Stimulated activated CD8-positive, alpha-beta memory T cell treated with anti-CD3 and anti-CD28 coated beads, Interleukin-7, amount 100 ng/mL, for 24 hours (primary cell): ENCODE results near the gene ATE1.
"Not testable (repeated sequence)": the region's sequence is repeated elsewhere in the genome, so short reads cannot be mapped to it uniquely, and the experiment has no call there.

Experiments used
- DNase-seq: peaks from one replicate; pipeline ENCODE4 v3.0.0-alpha.2; 2020; ENCODE audit warnings: low read depth

Gene ATE1

GRCh38 chr10:121830101-121830500 is 97.7 kb downstream of the ATE1 start:
- no peak for DNase-seq

- no peak for DNase-seq
These were observed 99.8 kb downstream of the ATE1 start for GRCh38 chr10:121828045-121828444.

- DNase-seq, result not testable (repeated sequence)
These were observed 101.1 kb downstream of the ATE1 start for GRCh38 chr10:121826773-121827172.

GRCh38 chr10:121823993-121824463 is 103.8 kb downstream of the ATE1 start:
- DNase-seq, result no peak

- no peak for DNase-seq
These were observed 105.1 kb downstream of the ATE1 start for GRCh38 chr10:121822724-121823123.

- no peak for DNase-seq
These were observed 105.7 kb downstream of the ATE1 start for GRCh38 chr10:121822180-121822579.

GRCh38 chr10:121819049-121819448 is 108.8 kb downstream of the ATE1 start:
- DNase-seq, result no peak

GRCh38 chr10:121818599-121818998 is 109.2 kb downstream of the ATE1 start:
- DNase-seq, result no peak

- no peak for DNase-seq
These were observed 111.6 kb downstream of the ATE1 start for GRCh38 chr10:121816197-121816596.

- DNase-seq, result no peak
These were observed 114.0 kb downstream of the ATE1 start for GRCh38 chr10:121813857-121814256.

GRCh38 chr10:121813211-121813815 is 114.5 kb downstream of the ATE1 start:
- no peak for DNase-seq

- DNase-seq, result no peak
These were observed 115.8 kb downstream of the ATE1 start for GRCh38 chr10:121812031-121812430.

GRCh38 chr10:121811386-121811785 is 116.4 kb downstream of the ATE1 start:
- no peak for DNase-seq

GRCh38 chr10:121808835-121809234 is 119.0 kb downstream of the ATE1 start:
- DNase-seq, result no peak

GRCh38 chr10:121804460-121804859 is 123.4 kb downstream of the ATE1 start:
- DNase-seq, result no peak

GRCh38 chr10:121803611-121804010 is 124.2 kb downstream of the ATE1 start:
- DNase-seq, result no peak

- DNase-seq, result no peak
These were observed 127.0 kb downstream of the ATE1 start for GRCh38 chr10:121800831-121801230.

GRCh38 chr10:121800146-121800545 is 127.7 kb downstream of the ATE1 start:
- no peak for DNase-seq

- DNase-seq, result no peak
These were observed 130.3 kb downstream of the ATE1 start for GRCh38 chr10:121797490-121797889.

GRCh38 chr10:121796342-121796741 is 131.5 kb downstream of the ATE1 start:
- no peak for DNase-seq

GRCh38 chr10:121792198-121792597 is 135.6 kb downstream of the ATE1 start:
- no peak for DNase-seq

- DNase-seq, result no peak
These were observed 136.1 kb downstream of the ATE1 start for GRCh38 chr10:121791761-121792160.

- DNase-seq, result no peak
These were observed 139.1 kb downstream of the ATE1 start for GRCh38 chr10:121788717-121789116.

GRCh38 chr10:121788115-121788514 is 139.7 kb downstream of the ATE1 start:
- no peak for DNase-seq
